B cell (primary cell): Measurements from ENCODE around the gene ANGPTL2. TPM values are rescaled to one million over a fixed set of nuclear protein-coding genes. Genes with fewer than 3 reads are reported as not detected.

ENCODE experiments used
- ATAC-seq: fragments of 200-7000 bp; cut with Tn5 transposase; one replicate; pipeline ENCODE4 v1.10.0; 2021; ENCODE audit warnings: low read depth, mild to moderate bottlenecking, moderate number of reproducible peaks, moderate library complexity
- CTCF ChIA-PET: fragments of 350-600 bp; sonication (Branson Sonifier 250); formaldehyde crosslinking; loops from one replicate; lab custom pipeline; 2021; ENCODE audit warnings: antibody characterized with exemption, inconsistent platforms; lab: Charles Lee
- POLR2A ChIA-PET: fragments of 350-600 bp; sonication (Branson Sonifier 250); formaldehyde crosslinking; loops from one replicate; lab custom pipeline; 2021; ENCODE audit warnings: antibody characterized with exemption; lab: Charles Lee
- DNase-seq: peaks from one replicate; pipeline ENCODE4 v3.0.0; 2013
- H2AFZ ChIP-seq: 2 replicates; pipeline ENCODE4 v1.6.1; 2012; ENCODE audit warnings: mild to moderate bottlenecking, low read depth, low read length; ENCODE audit not compliant: insufficient read depth, poor library complexity, severe bottlenecking
- H3K27ac ChIP-seq, 2 donors: 1 replicate in 1 of 2; 2 replicates in 1 of 2; pipeline ENCODE4 v1.5.1; 2012 to 2013; ENCODE audit warnings: low read length in 2 of 2, mild to moderate bottlenecking in 2 of 2, moderate library complexity in 1 of 2
- H3K27me3 ChIP-seq, 4 experiments: fragments of 200-600 bp in 1 of 4; sonication (generic) in 1 of 4; replicated peaks in 1 of 4; 1 replicate in 2 of 4; 2 replicates in 2 of 4; pipeline versions ENCODE4 v1.6.1 to v1.7.0; 2013 to 2016; ENCODE audit warnings: low read length in 3 of 4, mild to moderate bottlenecking in 2 of 4, mixed read lengths in 1 of 4, moderate library complexity in 1 of 4; ENCODE audit not compliant: insufficient read depth in 4 of 4, control insufficient read depth in 3 of 4; ENCODE audit errors: control extremely low read depth in 1 of 4
- H3K36me3 ChIP-seq, 2 experiments: replicated peaks in 1 of 2; 1 replicate in 1 of 2; 2 replicates in 1 of 2; pipeline versions ENCODE4 v1.6.1 to v1.7.1; 2013; ENCODE audit warnings: low read length in 1 of 2; ENCODE audit not compliant: insufficient read depth in 2 of 2, control insufficient read depth in 1 of 2; ENCODE audit errors: control extremely low read depth in 1 of 2, extremely low read depth in 1 of 2
- H3K4me1 ChIP-seq, 2 donors: fragments of 200-600 bp in 1 of 2; sonication (generic) in 1 of 2; 1 replicate in 1 of 2; 2 replicates in 1 of 2; pipeline versions ENCODE4 v1.5.1 to v1.6.1; 2013 to 2017; ENCODE audit warnings: low read length in 2 of 2; ENCODE audit not compliant: control insufficient read depth in 2 of 2, insufficient read depth in 2 of 2
- H3K4me2 ChIP-seq: replicated peaks from 2 replicates; pipeline ENCODE3; 2012; ENCODE audit warnings: mild to moderate bottlenecking, low read depth, low read length; ENCODE audit not compliant: poor library complexity, severe bottlenecking
- H3K4me3 ChIP-seq, 5 experiments: fragments of 200-600 bp in 1 of 5; sonication (generic) in 1 of 5; 1 replicate in 3 of 5; 2 replicates in 2 of 5; pipeline versions ENCODE4 v1.5.1 to v1.7.0; 2011 to 2016; ENCODE audit warnings: low read length in 4 of 5, mild to moderate bottlenecking in 4 of 5, low read depth in 2 of 5, control low read depth in 1 of 5, moderate library complexity in 1 of 5; ENCODE audit not compliant: insufficient read depth in 1 of 5; ENCODE audit errors: control extremely low read depth in 1 of 5, extremely low read depth in 1 of 5
- H3K79me2 ChIP-seq: fragments of 200-600 bp; sonication (generic); one replicate; pipeline ENCODE4 v1.6.0; 2016; ENCODE audit warnings: low read length; ENCODE audit not compliant: control insufficient read depth, insufficient read depth
- H3K9ac ChIP-seq: fragments of 200-600 bp; sonication (generic); 2 replicates; pipeline ENCODE4 v1.6.1; 2017; ENCODE audit warnings: mild to moderate bottlenecking, low read length, moderate library complexity
- H3K9me3 ChIP-seq, 3 donors: one replicate each; pipeline versions ENCODE4 v1.6.1 to v1.7.1; 2013; ENCODE audit warnings: low read length in 2 of 3; ENCODE audit not compliant: control insufficient read depth in 2 of 3, insufficient read depth in 1 of 3; ENCODE audit errors: control extremely low read depth in 1 of 3
- H4K20me1 ChIP-seq: 2 replicates; pipeline ENCODE4 v1.6.0; 2012; ENCODE audit warnings: mild to moderate bottlenecking, low read length; ENCODE audit not compliant: insufficient read depth, control insufficient read depth, poor library complexity, severe bottlenecking
- H3K27ac Mint-ChIP-seq: one replicate; pipeline ENCODE4 v1.8.0; 2021; ENCODE audit warnings: mixed read lengths
- H3K27me3 Mint-ChIP-seq: one replicate; pipeline ENCODE4 v1.8.0; 2021; ENCODE audit warnings: mixed read lengths
- H3K4me1 Mint-ChIP-seq: one replicate; pipeline ENCODE4 v1.8.0; 2021; ENCODE audit warnings: mixed read lengths
- H3K4me3 Mint-ChIP-seq: one replicate; pipeline ENCODE4 v1.8.0; 2021; ENCODE audit warnings: mixed read lengths
- H3K9me3 Mint-ChIP-seq: one replicate; pipeline ENCODE4 v1.8.0; 2022; ENCODE audit warnings: mixed read lengths; ENCODE audit not compliant: insufficient read depth
- EZH2 ChIP-seq: IDR thresholded peaks from 2 replicates; pipeline ENCODE4 v1.6.1; 2012; ENCODE audit warnings: borderline replicate concordance, low read depth, mild to moderate bottlenecking, moderate library complexity, low read length; ENCODE audit not compliant: insufficient read depth, poor library complexity, severe bottlenecking
- WGBS: methylation state at CpG from one replicate; pipeline ENCODE4 v1.1.5; 2013; ENCODE audit warnings: missing lambda C conversion rate; ENCODE audit not compliant: insufficient coverage; 5-methylcytosine and 5-hydroxymethylcytosine counted together
- intact Hi-C: fragments of 100-400 bp; cut with micrococcal nuclease; formaldehyde crosslinking; loops from one replicate; pipeline ENCODE4 v1.10.0; 2022
- polyA plus RNA-seq: library from polyadenylated mRNA; depleted of rRNA; stranded (reverse); fragments of >200 nt; gene quantifications from 2 replicates; pipeline ENCODE4 v1.2.3, GENCODE V29; 2012
- total RNA-seq, 2 donors: library from RNA; stranded (reverse); fragments of 120-200 nt in 1 of 2; gene quantifications; 1 replicate in 1 of 2; 2 replicates in 1 of 2; pipeline versions ENCODE4 v1.2.3 to v1.2.4, GENCODE V29; 2013 to 2022
- TF ChIP-seq, protein P1 (sequence below): fragments of 200-600 bp; IDR thresholded peaks from one replicate; pipeline ENCODE4 v1.8.0; 2022; ENCODE audit warnings: antibody characterized with exemption, mild to moderate bottlenecking

ANGPTL2 gene
- total and polyA plus RNA-seq, 2 donors (not counting 1 experiment from before 2014, with no cell fraction given) = not detected

DNA sequence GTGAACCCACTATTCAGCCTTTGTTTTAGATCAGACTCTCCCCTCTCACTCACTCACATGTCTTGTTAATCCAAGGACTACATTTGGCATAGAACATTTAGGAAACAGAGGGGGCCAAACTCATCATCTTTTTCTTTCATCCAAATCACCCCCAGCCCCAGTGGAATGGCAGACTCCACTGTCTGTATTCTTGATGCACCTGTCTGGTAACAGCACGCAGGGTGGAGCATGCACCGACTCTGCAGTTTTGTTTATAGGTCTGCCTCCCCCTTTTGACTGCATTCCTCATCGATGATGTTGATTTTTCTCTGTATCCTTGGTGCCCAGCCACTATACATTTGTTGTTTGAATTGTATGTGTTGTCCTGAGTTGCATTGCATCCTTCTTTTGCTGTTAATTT lies 66.0 kb downstream of the ANGPTL2 start:
- Histone ChIP-seq H3K4me2 (no peak overlapping the region), H3K27ac (no peak overlapping the region), H3K36me3 (peaks cover 2 to 9% of the 10 kb centered on the region in 2 experiments), H3K9ac (no peak overlapping the region), H3K79me2 (no peaks in the 10 kb centered on the region), H4K20me1 (no peaks in the 10 kb centered on the region), H3K4me3 (no peak overlapping the region), H2AFZ (no peak overlapping the region), H3K4me1 (peaks cover 9 to 10% of the 10 kb centered on the region in 2 donors), H3K9me3 (no peaks in the 10 kb centered on the region), H3K27me3 (no peaks in the 10 kb centered on the region)
- ATAC-seq (no peak), DNase-seq (no peak)
- POLR2A ChIA-PET = interaction anchor here (0.6 kb wide), 1 partner anchor 135 kb away, joined by 3 read pairs; no protein-coding TSS in a partner anchor
- Mint-ChIP-seq H3K4me3 (no peak overlapping the region), H3K27me3 (no peaks in the 10 kb centered on the region), H3K27ac (no peak overlapping the region), H3K4me1 (peaks cover 25% of the 10 kb centered on the region), H3K9me3 (no peaks in the 10 kb centered on the region)
- intact Hi-C loops = no loop called here
- no peak for TF ChIP-seq EZH2
- TF ChIP-seq, protein P1, sequence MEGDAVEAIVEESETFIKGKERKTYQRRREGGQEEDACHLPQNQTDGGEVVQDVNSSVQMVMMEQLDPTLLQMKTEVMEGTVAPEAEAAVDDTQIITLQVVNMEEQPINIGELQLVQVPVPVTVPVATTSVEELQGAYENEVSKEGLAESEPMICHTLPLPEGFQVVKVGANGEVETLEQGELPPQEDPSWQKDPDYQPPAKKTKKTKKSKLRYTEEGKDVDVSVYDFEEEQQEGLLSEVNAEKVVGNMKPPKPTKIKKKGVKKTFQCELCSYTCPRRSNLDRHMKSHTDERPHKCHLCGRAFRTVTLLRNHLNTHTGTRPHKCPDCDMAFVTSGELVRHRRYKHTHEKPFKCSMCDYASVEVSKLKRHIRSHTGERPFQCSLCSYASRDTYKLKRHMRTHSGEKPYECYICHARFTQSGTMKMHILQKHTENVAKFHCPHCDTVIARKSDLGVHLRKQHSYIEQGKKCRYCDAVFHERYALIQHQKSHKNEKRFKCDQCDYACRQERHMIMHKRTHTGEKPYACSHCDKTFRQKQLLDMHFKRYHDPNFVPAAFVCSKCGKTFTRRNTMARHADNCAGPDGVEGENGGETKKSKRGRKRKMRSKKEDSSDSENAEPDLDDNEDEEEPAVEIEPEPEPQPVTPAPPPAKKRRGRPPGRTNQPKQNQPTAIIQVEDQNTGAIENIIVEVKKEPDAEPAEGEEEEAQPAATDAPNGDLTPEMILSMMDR = no peak
- CTCF ChIA-PET = no interaction called here
- WGBS = 100% methylated on average over 2 of the region's 3 CpGs

DNA sequence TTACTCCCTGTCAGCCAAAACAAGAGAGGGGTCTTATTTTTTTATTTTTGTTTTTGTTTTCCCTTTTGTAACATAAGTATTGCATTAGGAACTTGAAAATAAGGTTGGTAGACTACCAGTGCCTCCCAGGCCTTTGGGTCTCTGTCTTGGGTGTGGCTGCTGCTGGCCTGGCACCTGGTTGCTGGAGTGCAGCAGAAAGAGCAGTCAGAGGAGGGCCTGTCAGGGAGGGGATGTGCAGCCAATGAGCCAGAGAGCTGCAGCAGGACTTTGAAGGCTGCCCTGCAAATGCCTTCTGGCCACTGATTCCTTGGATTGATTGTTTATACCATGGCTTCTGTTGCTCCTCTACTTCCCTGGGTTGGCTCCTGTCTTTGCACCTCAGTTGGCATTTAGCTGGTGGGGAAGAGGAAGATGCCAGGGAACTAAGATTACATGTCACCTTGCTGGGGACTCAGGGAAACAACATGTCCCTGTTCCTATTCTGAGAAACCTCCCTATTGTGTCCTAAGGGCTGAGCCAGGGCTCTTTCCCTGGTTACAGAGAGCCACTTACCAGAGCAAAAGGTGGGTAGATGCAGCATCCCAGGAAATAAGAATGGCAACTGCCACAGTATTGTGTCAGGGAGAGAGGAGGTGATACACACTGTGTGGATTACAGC lies 66.6 kb downstream of the ANGPTL2 start:
- Mint-ChIP-seq H3K27me3 (no peaks in the 10 kb centered on the region), H3K27ac (no peak overlapping the region), H3K4me1 (peaks cover 25% of the 10 kb centered on the region), H3K9me3 (no peaks in the 10 kb centered on the region), H3K4me3 (no peak overlapping the region)
- Histone ChIP-seq H3K9me3 (no peaks in the 10 kb centered on the region), H3K4me3 (no peak overlapping the region), H3K4me1 (peaks cover 9 to 10% of the 10 kb centered on the region in 2 donors), H3K9ac (no peak overlapping the region), H3K79me2 (no peaks in the 10 kb centered on the region), H3K36me3 (peaks cover 0 to 9% of the 10 kb centered on the region in 2 experiments), H2AFZ (no peak overlapping the region), H3K27me3 (no peaks in the 10 kb centered on the region), H4K20me1 (no peaks in the 10 kb centered on the region), H3K4me2 (no peak overlapping the region), H3K27ac (no peak overlapping the region)
- CTCF ChIA-PET = no interaction called here
- ATAC-seq (no peak), DNase-seq (no peak)
- POLR2A ChIA-PET = no interaction called here
- TF ChIP-seq, protein P1 = no peak
- TF ChIP-seq EZH2 = no peak
- intact Hi-C loops = no loop called here
